Loucy (cell line): ENCODE measurements around the gene MFN1.

Experiments used
- H2AFZ ChIP-seq: fragments of 200-600 bp; sonication (generic); 2 replicates; pipeline ENCODE4 v1.6.0; 2016; ENCODE audit warnings: antibody characterized with exemption, mild to moderate bottlenecking, low read length, moderate library complexity
- H3F3A ChIP-seq: fragments of 200-600 bp; 2 replicates; pipeline ENCODE4 v1.6.0; 2016; ENCODE audit warnings: antibody characterized with exemption, low read depth, mild to moderate bottlenecking
- H3K27me3 ChIP-seq: fragments of 200-600 bp; sonication (generic); 2 replicates; pipeline ENCODE4 v1.6.1; 2014; ENCODE audit warnings: low read length, mild to moderate bottlenecking; ENCODE audit not compliant: insufficient read depth, poor library complexity, severe bottlenecking
- H3K36me3 ChIP-seq: fragments of 200-600 bp; sonication (generic); 2 replicates; pipeline ENCODE4 v1.6.1; 2016; ENCODE audit warnings: low read length; ENCODE audit not compliant: insufficient read depth
- H3K4me1 ChIP-seq: fragments of 200-600 bp; sonication (generic); 2 replicates; pipeline ENCODE4 v1.5.1; 2014; ENCODE audit warnings: low read length, mild to moderate bottlenecking; ENCODE audit not compliant: insufficient read depth, poor library complexity, severe bottlenecking
- H3K4me2 ChIP-seq: fragments of 200-600 bp; sonication (generic); 2 replicates; pipeline ENCODE4 v1.6.0; 2014; ENCODE audit warnings: antibody characterized with exemption, low read length, low read depth, mild to moderate bottlenecking; ENCODE audit not compliant: poor library complexity, severe bottlenecking
- H3K4me3 ChIP-seq: fragments of 200-600 bp; sonication (generic); 2 replicates; pipeline ENCODE4 v1.5.1; 2014; ENCODE audit warnings: low read length, mild to moderate bottlenecking, mixed read lengths; ENCODE audit not compliant: poor library complexity, severe bottlenecking
- H3K79me2 ChIP-seq: fragments of 200-600 bp; sonication (generic); 2 replicates; pipeline ENCODE4 v1.6.1; 2014; ENCODE audit warnings: low read length; ENCODE audit not compliant: insufficient read depth
- H3K9ac ChIP-seq: fragments of 200-600 bp; sonication (generic); 2 replicates; pipeline ENCODE4 v1.6.0; 2014; ENCODE audit warnings: mild to moderate bottlenecking, low read depth, low read length, moderate library complexity; ENCODE audit not compliant: poor library complexity, severe bottlenecking
- H3K9me2 ChIP-seq: fragments of 200-600 bp; sonication (generic); replicated peaks from 2 replicates; pipeline ENCODE4 v1.6.1; 2016; ENCODE audit warnings: low read depth, low read length, mixed read lengths
- H3K9me3 ChIP-seq: fragments of 200-600 bp; sonication (generic); 2 replicates; pipeline ENCODE4 v1.6.1; 2014; ENCODE audit warnings: mild to moderate bottlenecking, antibody characterized with exemption, low read length, low read depth; ENCODE audit not compliant: insufficient read depth
- H4K20me1 ChIP-seq: fragments of 200-600 bp; sonication (generic); 2 replicates; pipeline ENCODE4 v1.6.0; 2014; ENCODE audit warnings: antibody characterized with exemption, low read length, mild to moderate bottlenecking; ENCODE audit not compliant: insufficient read depth, poor library complexity, severe bottlenecking
- CTCF ChIP-seq: fragments of 200-600 bp; sonication (generic); conservative IDR thresholded peaks from 2 replicates; pipeline ENCODE4 v1.5.1; 2014; ENCODE audit warnings: mild to moderate bottlenecking, antibody characterized with exemption, low read length
- EZH2phosphoT487 ChIP-seq: fragments of 200-600 bp; IDR thresholded peaks from 2 replicates; pipeline ENCODE4 v1.6.1; 2018; ENCODE audit warnings: antibody characterized with exemption, mild to moderate bottlenecking, moderate library complexity, borderline replicate concordance

The MFN1 gene

DNA sequence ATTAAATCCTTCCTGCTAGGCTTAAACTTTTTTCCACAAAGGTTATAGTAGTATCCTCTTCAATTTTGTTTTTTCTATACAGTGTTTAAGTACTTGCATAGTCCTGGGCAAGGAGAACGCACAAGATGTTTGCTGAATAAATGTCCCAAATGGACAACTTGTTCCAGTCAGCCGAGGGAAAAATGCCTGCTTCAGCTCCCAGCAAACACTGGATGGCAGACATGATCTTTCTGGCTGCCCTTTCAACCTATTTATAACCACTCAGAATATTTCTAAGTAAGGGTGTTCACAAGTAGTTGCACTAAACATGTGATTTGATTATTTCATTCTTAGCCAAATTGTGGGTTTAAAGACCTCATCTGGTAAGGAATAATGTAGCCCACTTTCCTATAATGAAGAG is 74.0 kb downstream of the MFN1 start:
- Histone ChIP-seq H3K27me3 (no peaks in the 10 kb centered on the region), H3K4me1 (no peaks in the 10 kb centered on the region), H3K36me3 (peaks cover 33% of the 10 kb centered on the region), H2AFZ (no peak overlapping the region), H3K9ac (no peak overlapping the region), H3K4me2 (no peak overlapping the region), H3F3A (no peaks in the 10 kb centered on the region), H4K20me1 (no peaks in the 10 kb centered on the region), H3K9me2 (no peaks in the 10 kb centered on the region), H3K4me3 (no peak overlapping the region), H3K9me3 (no peaks in the 10 kb centered on the region), H3K79me2 (no peaks in the 10 kb centered on the region)
- TF ChIP-seq EZH2phosphoT487 (no peak), CTCF (no peak)

DNA sequence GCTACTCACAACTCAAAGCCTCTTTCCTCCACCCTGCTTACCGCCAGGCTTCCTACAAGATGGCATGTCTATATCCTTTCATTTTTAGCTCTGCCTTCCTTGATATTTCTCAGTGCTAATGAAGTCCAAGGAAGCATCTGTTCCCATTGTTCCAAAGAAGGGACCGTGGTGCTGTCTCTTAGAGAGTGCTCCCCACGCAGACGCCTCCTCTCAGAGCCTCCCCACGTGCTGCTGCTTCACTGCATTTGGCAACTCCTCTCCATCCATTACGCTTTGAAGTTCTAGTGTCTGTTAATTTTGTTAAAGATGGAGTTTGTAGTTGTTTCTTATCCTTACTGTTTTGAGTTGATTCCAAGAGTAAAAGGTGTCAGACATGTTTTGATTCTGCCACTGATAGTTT is 77.6 kb downstream of the MFN1 start:
- Histone ChIP-seq H3F3A (no peaks in the 10 kb centered on the region), H3K9me3 (no peaks in the 10 kb centered on the region), H3K36me3 (peaks cover 18% of the 10 kb centered on the region; the same call in 1 of the 2 replicates), H3K79me2 (peaks cover 13% of the 10 kb centered on the region; the same call in 1 of the 2 replicates), H3K9ac (no peak overlapping the region), H3K4me1 (no peaks in the 10 kb centered on the region), H3K9me2 (no peaks in the 10 kb centered on the region), H2AFZ (no peak overlapping the region), H3K27me3 (no peaks in the 10 kb centered on the region), H3K4me3 (no peak overlapping the region), H4K20me1 (no peaks in the 10 kb centered on the region), H3K4me2 (no peak overlapping the region)
- TF ChIP-seq EZH2phosphoT487 (no peak), CTCF (no peak)

GRCh38 chr3:179428876-179429548 is 81.5 kb downstream of the MFN1 start:
- Histone ChIP-seq H3K4me1 (no peaks in the 10 kb centered on the region), H3K27me3 (no peaks in the 10 kb centered on the region), H3K9me2 (no peaks in the 10 kb centered on the region), H3K36me3 (peaks cover 8% of the 10 kb centered on the region; the same call in 1 of the 2 replicates), H3K4me2 (no peak overlapping the region), H3F3A (no peaks in the 10 kb centered on the region), H3K79me2 (peaks cover 34% of the 10 kb centered on the region), H3K4me3 (no peak overlapping the region), H2AFZ (no peak overlapping the region), H4K20me1 (no peaks in the 10 kb centered on the region), H3K9me3 (no peaks in the 10 kb centered on the region), H3K9ac (no peak overlapping the region)
- TF ChIP-seq CTCF (no peak), EZH2phosphoT487 (no peak)
